Neural cell (in vitro differentiated cells): ENCODE data around the gene BCO2.

Source experiments
- MXI1 ChIP-seq: fragments of 450-650 bp; conservative IDR thresholded peaks from 2 replicates; pipeline ENCODE4 v1.6.1; 2014; ENCODE audit warnings: antibody characterized with exemption, mild to moderate bottlenecking; ENCODE audit not compliant: poor library complexity, severe bottlenecking
- POLR2AphosphoS5 ChIP-seq: IDR thresholded peaks from 2 replicates; pipeline ENCODE4 v1.6.1; 2012
- RAD21 ChIP-seq: fragments of 450-650 bp; conservative IDR thresholded peaks from 2 replicates; pipeline ENCODE4 v1.6.1; 2014; ENCODE audit warnings: antibody characterized with exemption, mild to moderate bottlenecking, moderate library complexity
- SMC3 ChIP-seq: fragments of 450-650 bp; conservative IDR thresholded peaks from 2 replicates; pipeline ENCODE4 v1.6.1; 2014; ENCODE audit warnings: antibody characterized with exemption, mild to moderate bottlenecking, moderate library complexity; ENCODE audit not compliant: poor library complexity
- TAF1 ChIP-seq: IDR thresholded peaks from 2 replicates; pipeline ENCODE4 v1.6.1; 2012; ENCODE audit warnings: low read depth
- TF ChIP-seq, protein P1 (sequence below): fragments of 450-650 bp; IDR thresholded peaks from 2 replicates; pipeline ENCODE4 v1.5.1; 2014; ENCODE audit warnings: antibody characterized with exemption, mild to moderate bottlenecking, moderate library complexity; ENCODE audit not compliant: poor library complexity, severe bottlenecking
- TF ChIP-seq, protein P2 (sequence below): IDR thresholded peaks from 2 replicates; pipeline ENCODE4 v1.6.1; 2012; ENCODE audit warnings: borderline replicate concordance

DNA sequence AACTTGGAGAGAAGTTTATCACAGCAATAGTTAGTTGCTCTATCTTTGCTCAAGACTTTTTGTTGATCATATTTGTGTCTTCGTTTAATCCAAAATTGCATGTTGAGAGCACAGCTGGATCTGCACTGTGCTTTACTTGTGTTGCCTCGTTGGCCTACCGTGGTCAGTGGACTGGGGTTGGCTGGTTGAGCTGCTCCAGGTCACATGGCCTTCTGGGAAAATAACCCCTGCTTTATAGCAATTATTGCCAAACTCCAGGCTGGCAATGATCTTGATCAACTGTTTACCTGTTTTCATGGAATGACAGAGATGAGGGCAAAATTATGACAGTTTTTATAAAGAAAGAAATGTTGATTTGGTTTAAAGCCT, 91.1 kb downstream of the BCO2 start:
- TF ChIP-seq, protein P1, sequence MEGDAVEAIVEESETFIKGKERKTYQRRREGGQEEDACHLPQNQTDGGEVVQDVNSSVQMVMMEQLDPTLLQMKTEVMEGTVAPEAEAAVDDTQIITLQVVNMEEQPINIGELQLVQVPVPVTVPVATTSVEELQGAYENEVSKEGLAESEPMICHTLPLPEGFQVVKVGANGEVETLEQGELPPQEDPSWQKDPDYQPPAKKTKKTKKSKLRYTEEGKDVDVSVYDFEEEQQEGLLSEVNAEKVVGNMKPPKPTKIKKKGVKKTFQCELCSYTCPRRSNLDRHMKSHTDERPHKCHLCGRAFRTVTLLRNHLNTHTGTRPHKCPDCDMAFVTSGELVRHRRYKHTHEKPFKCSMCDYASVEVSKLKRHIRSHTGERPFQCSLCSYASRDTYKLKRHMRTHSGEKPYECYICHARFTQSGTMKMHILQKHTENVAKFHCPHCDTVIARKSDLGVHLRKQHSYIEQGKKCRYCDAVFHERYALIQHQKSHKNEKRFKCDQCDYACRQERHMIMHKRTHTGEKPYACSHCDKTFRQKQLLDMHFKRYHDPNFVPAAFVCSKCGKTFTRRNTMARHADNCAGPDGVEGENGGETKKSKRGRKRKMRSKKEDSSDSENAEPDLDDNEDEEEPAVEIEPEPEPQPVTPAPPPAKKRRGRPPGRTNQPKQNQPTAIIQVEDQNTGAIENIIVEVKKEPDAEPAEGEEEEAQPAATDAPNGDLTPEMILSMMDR: no peak
- TF ChIP-seq, protein P2, sequence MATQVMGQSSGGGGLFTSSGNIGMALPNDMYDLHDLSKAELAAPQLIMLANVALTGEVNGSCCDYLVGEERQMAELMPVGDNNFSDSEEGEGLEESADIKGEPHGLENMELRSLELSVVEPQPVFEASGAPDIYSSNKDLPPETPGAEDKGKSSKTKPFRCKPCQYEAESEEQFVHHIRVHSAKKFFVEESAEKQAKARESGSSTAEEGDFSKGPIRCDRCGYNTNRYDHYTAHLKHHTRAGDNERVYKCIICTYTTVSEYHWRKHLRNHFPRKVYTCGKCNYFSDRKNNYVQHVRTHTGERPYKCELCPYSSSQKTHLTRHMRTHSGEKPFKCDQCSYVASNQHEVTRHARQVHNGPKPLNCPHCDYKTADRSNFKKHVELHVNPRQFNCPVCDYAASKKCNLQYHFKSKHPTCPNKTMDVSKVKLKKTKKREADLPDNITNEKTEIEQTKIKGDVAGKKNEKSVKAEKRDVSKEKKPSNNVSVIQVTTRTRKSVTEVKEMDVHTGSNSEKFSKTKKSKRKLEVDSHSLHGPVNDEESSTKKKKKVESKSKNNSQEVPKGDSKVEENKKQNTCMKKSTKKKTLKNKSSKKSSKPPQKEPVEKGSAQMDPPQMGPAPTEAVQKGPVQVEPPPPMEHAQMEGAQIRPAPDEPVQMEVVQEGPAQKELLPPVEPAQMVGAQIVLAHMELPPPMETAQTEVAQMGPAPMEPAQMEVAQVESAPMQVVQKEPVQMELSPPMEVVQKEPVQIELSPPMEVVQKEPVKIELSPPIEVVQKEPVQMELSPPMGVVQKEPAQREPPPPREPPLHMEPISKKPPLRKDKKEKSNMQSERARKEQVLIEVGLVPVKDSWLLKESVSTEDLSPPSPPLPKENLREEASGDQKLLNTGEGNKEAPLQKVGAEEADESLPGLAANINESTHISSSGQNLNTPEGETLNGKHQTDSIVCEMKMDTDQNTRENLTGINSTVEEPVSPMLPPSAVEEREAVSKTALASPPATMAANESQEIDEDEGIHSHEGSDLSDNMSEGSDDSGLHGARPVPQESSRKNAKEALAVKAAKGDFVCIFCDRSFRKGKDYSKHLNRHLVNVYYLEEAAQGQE: no peak
- TF ChIP-seq MXI1 (no peak), SMC3 (no peak), POLR2AphosphoS5 (no peak), RAD21 (no peak), TAF1 (no peak)
